HG03432 (cell line): ENCODE results near the gene CLRN3.

Experiments
- ATAC-seq: cut with Tn5 transposase; IDR thresholded peaks from one replicate; pipeline ENCODE4 v1.9.1; 2021; ENCODE audit warnings: mild to moderate bottlenecking, moderate library complexity; ENCODE audit not compliant: unreplicated experiment

Gene CLRN3

GRCh38 chr10:127919418-127920271, 26.9 kb upstream of the CLRN3 start:
- ATAC-seq = peak; percentile 28

DNA sequence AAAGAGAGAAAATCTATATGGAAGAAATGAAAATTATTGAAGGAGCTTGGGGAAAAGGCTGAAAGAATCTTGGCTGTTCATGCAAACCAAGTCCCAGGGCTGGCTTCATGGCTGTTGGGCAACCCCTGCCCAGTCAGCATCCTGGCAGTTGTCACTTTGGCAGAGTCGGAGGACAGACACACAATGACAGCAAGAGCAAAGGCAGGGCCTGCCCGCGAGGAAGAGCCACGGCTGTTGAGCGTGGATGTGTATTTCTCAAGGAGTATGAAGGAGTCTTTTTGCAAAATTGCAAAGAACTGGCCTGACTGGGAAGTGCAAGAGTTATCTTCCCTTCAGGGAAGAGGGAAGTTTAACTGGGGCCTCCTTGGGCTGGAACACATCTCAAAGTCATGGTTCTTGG, 25.8 kb upstream of the CLRN3 start:
- no peak for ATAC-seq

DNA sequence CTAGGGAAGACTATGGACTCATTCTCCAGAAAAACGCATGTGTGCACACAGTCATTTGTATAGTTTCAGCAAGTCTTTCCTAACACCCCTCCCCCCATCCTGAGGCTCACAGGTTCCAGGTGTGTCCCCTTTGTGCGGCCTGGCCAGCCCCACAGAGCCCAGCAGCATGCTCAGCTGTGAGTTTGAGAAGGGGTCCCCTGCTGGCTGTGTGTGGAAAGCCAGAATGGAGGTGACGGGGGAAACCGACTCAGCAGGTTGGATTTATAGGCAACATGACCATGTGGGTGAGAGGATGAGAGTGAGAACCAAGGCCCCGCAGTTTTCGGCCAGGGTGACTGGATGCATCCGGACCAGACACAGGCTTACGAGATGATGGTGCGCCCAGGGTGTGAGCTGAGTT, 24.1 kb upstream of the CLRN3 start:
- no peak for ATAC-seq

GRCh38 chr10:127915324-127915723, 22.6 kb upstream of the CLRN3 start:
- ATAC-seq = no peak

DNA sequence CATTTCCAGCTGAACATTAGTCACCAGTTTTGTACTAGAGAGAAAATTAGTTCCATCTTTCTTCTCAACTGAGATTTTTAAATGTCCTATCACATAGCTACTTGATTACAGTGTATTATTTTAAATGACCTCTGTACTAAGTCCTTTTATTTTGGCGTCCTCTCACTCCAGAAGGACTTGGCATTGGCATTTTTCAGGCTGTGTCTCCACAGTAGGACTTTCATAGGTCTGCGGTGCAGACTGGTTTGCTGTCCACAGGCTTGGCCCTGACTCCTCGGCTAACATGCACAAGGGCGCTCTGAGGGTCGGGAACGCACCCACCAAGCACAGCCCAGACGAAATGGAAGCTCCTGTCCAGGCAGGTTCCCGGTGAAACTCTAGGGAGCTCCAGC, 20.6 kb upstream of the CLRN3 start:
- no peak for ATAC-seq

GRCh38 chr10:127912607-127913367, 20.0 kb upstream of the CLRN3 start:
- no peak for ATAC-seq

DNA sequence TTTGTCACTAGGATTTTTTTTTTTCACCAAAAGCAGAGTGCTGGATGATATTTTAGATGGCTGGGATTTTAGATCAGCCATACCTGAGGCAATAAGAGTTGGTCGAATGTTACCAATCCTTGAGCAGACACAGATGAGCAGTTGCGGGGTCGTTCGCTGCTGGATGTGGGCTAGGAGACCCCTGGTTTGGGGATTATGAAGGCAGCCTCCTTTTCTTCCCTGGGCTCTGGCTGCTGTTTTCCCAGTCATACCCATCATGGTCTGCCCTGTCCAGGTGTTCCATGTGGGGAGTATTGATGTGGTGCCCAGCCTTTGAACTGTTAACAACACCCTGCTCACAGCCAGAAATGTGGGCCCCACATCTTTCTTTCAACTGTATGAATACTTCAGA, 19.1 kb upstream of the CLRN3 start:
- ATAC-seq = no peak

GRCh38 chr10:127911218-127911866, 18.6 kb upstream of the CLRN3 start:
- ATAC-seq = no peak

DNA sequence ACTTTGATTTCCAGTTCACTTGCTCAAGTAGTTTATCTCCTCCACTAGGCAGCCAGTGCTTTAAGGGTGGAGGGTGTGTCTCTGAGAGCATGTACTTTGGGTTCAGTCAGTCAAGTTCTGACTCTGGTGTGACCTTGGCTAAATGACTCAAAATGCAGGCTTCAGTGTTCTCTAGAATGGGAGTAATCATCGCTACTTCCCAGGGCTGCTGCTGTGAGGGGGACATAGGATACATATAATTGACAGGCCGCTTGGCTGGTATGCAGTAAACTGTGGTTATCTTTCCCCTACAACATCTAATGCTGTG, 17.7 kb upstream of the CLRN3 start:
- ATAC-seq = no peak

GRCh38 chr10:127909716-127910463, 17.1 kb upstream of the CLRN3 start:
- no peak for ATAC-seq

GRCh38 chr10:127908959-127909267, 16.2 kb upstream of the CLRN3 start:
- no peak for ATAC-seq

DNA sequence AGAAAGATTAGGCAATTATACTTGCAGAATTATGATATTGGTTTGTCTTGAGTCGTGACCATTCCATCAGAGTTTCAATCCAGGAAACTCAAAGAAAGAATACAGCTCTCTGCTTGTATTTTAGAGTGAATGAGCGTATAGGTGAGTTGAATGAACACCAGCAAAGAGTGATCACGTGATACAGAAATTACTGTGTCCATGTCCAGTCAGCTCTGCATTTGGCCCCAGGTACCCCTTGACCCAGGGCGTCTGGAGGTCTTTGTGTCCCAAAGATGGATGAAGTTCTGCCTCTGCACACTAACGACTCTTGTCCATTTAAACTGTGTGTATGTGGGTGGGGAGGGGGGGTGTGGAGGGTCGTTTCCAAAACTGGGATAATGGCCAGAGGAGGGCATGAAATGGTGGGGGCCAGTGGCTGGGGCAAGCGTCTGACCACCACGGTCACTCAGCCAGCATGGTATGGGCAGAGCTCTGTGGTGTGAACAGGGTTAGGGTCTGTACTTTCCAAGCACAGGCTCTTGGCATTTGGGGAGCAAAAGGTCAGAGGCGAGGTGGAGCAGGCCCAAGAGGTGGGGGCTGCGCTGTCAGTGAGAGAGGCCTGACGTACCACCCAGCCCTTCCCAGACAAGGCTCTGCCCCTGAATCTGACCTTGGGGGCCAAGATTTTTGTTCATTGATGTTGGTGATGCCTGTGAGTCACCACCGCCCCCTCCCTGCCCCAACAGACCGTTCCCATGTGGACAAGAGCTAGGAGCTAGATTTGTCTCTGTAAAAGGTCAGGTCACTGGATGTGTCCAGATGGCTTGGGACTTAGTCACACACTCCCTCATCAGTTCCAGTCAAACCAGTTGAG, 15.6 kb upstream of the CLRN3 start:
- ATAC-seq = no peak

GRCh38 chr10:127907411-127908105, 14.8 kb upstream of the CLRN3 start:
- ATAC-seq = peak; percentile 9

GRCh38 chr10:127906548-127907377, 14.0 kb upstream of the CLRN3 start, which contains the start of gene PTPRE:
Gene PTPRE (plus strand): TSS chr10:127907103. CDS start chr10:128040882, 133,779 bp downstream.
- ATAC-seq = peak; percentile 97

- no peak for ATAC-seq
Observed at GRCh38 chr10:127905848-127906261, 13.1 kb upstream of the CLRN3 start.

GRCh38 chr10:127905001-127905847, 12.5 kb upstream of the CLRN3 start:
- no peak for ATAC-seq

DNA sequence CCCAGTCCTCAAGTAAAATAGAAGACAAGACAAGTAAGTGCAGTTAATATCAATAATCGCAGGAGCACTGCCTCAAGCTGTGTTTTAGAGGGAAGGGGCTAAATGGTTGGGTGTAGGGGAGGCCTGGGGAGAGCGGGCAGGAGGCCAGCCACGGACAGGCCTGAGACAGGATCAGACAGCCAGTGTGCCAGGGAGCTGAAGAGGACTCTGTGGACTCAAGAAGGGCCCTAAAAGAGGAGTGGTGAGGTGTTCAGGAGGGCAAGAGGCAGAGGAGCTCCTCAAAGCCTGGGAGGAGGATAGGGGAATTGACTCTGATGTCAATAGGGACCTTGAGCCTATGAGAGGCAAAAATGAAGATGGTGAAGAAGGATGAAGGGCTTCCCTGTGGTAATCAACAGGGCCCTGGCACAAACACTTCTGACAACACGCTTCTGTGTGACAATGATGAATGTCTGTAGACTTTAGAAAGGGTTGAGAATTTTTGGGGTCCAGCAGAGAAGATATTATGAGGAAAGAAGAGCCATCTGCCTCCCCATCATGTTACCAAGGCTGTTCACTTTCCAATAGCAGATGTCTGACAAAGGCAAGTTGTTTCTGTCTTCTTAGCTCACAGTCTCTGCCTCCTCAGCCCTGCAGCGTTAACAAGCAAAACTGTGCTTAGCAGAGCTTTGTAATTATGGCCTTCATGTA, 11.7 kb upstream of the CLRN3 start:
- no peak for ATAC-seq
